A673 (cell line): ENCODE results near the gene NOL11. TPM values are rescaled to one million over a fixed set of nuclear protein-coding genes. Genes with fewer than 3 reads are reported as not detected.

ENCODE experiments used
- BruUV-seq: library from RNA; stranded (reverse); fragments of 400-500 nt; replicated peaks from 2 replicates; lab custom pipeline; 2021; lab: Mats Ljungman, UMichigan
- CTCF ChIA-PET: fragments of 300-600 bp; sonication (Branson Sonifier 250); formaldehyde crosslinking; loops from one replicate; lab custom pipeline; 2022; ENCODE audit warnings: antibody characterized with exemption; lab: Charles Lee
- POLR2A ChIA-PET: fragments of 300-600 bp; sonication (Branson Sonifier 250); formaldehyde crosslinking; loops from one replicate; lab custom pipeline; 2022; ENCODE audit warnings: antibody characterized with exemption; ENCODE audit not compliant: low non-redundant PET; lab: Charles Lee
- DNase-seq: peaks from one replicate; pipeline ENCODE4 v3.0.0-alpha.2; 2015; ENCODE audit warnings: low spot score
- H3K27ac ChIP-seq: fragments of 200-600 bp; sonication (generic); 2 replicates; pipeline ENCODE4 v1.5.1; 2016; ENCODE audit warnings: mixed run types, low read depth, mild to moderate bottlenecking, mixed read lengths, antibody characterized with exemption, low read length; ENCODE audit not compliant: poor library complexity, severe bottlenecking
- H3K27me3 ChIP-seq: fragments of 200-600 bp; sonication (generic); replicated peaks from 2 replicates; pipeline ENCODE4 v1.6.1; 2017; ENCODE audit warnings: mixed run types, low read depth, mild to moderate bottlenecking, mixed read lengths, antibody characterized with exemption, low read length; ENCODE audit not compliant: insufficient read depth, poor library complexity
- H3K36me3 ChIP-seq: fragments of 200-600 bp; sonication (generic); 2 replicates; pipeline ENCODE4 v1.6.1; 2016; ENCODE audit warnings: mixed run types, mild to moderate bottlenecking, mixed read lengths, antibody characterized with exemption, low read length; ENCODE audit not compliant: insufficient read depth, poor library complexity, severe bottlenecking
- H3K4me1 ChIP-seq: fragments of 200-600 bp; sonication (generic); 2 replicates; pipeline ENCODE4 v1.6.1; 2017; ENCODE audit warnings: mixed run types, mild to moderate bottlenecking, mixed read lengths, antibody characterized with exemption, low read length; ENCODE audit not compliant: insufficient read depth, poor library complexity, severe bottlenecking
- H3K4me3 ChIP-seq: fragments of 200-600 bp; sonication (generic); 2 replicates; pipeline ENCODE4 v1.5.1; 2016; ENCODE audit warnings: low read depth, mixed run types, mild to moderate bottlenecking, mixed read lengths, low read length; ENCODE audit not compliant: poor library complexity, severe bottlenecking
- H3K9me3 ChIP-seq: fragments of 200-600 bp; sonication (generic); 2 replicates; pipeline ENCODE4 v1.6.1; 2016; ENCODE audit warnings: mixed run types, low read depth, mild to moderate bottlenecking, mixed read lengths, antibody characterized with exemption, low read length; ENCODE audit not compliant: poor library complexity, severe bottlenecking
- CTCF ChIP-seq: fragments of 300-800, 200-600 bp; sonication (generic); conservative IDR thresholded peaks from 2 replicates; pipeline ENCODE4 v1.5.1; 2017; ENCODE audit warnings: low read depth, mild to moderate bottlenecking, antibody characterized with exemption, low read length, moderate library complexity, mixed read lengths
- EZH2 ChIP-seq: fragments of 200-600 bp; sonication (generic); IDR thresholded peaks from 2 replicates; pipeline ENCODE4 v1.6.1; 2017; ENCODE audit warnings: borderline replicate concordance, low read depth, mild to moderate bottlenecking, mixed read lengths, antibody characterized with exemption, low read length; ENCODE audit not compliant: poor library complexity, severe bottlenecking
- intact Hi-C: fragments of 100-400 bp; cut with micrococcal nuclease; formaldehyde crosslinking; loops from one replicate; pipeline ENCODE4 v1.10.0; 2022; ENCODE audit not compliant: unreplicated experiment
- total RNA-seq: library from RNA; stranded (reverse); gene quantifications from 2 replicates; pipeline ENCODE4 v1.2.3, GENCODE V29; 2021

The NOL11 gene
- total RNA-seq, 1 experiment from 2014 or later: 105 TPM

- H3K4me1 ChIP-seq: no peaks in the 10 kb centered on the region
- ChIA-PET POLR2A (no interaction called here), CTCF (no interaction called here)
- BruUV-seq: no TSS peak
- no peaks in the 10 kb centered on the region for H3K9me3 ChIP-seq
- no peak overlapping the region for H3K27ac ChIP-seq
- no peaks in the 10 kb centered on the region for H3K36me3 ChIP-seq
- H3K27me3 ChIP-seq: no peaks in the 10 kb centered on the region
- no peak overlapping the region for H3K4me3 ChIP-seq
- intact Hi-C loops: no loop called here
- TF ChIP-seq CTCF (no peak), EZH2 (no peak)
- DNase-seq: no peak
These were observed 41.8 kb downstream of the NOL11 start for GRCh38 chr17:67759355-67760171.

- Histone ChIP-seq H3K27ac (no peak overlapping the region), H3K27me3 (no peaks in the 10 kb centered on the region), H3K4me1 (no peaks in the 10 kb centered on the region), H3K4me3 (no peak overlapping the region), H3K36me3 (no peaks in the 10 kb centered on the region), H3K9me3 (no peaks in the 10 kb centered on the region)
- TF ChIP-seq CTCF (no peak), EZH2 (no peak)
- DNase-seq: no peak
- POLR2A ChIA-PET: no interaction called here
- intact Hi-C loops: no loop called here
- BruUV-seq: no TSS peak
- CTCF ChIA-PET: no interaction called here
These were observed 47.9 kb downstream of the NOL11 start for GRCh38 chr17:67765623-67766022.

GRCh38 chr17:67769231-67769630 is 51.5 kb downstream of the NOL11 start:
- H3K36me3 ChIP-seq: no peaks in the 10 kb centered on the region
- CTCF ChIA-PET: interaction anchor here (0.6 kb wide), 1 partner anchor 94 kb away, joined by 6 read pairs; no protein-coding TSS in a partner anchor
- no TSS peak for BruUV-seq
- POLR2A ChIA-PET: no interaction called here
- TF ChIP-seq EZH2: no peak
- no peak for TF ChIP-seq CTCF
- DNase-seq: no peak
- no peaks in the 10 kb centered on the region for H3K27me3 ChIP-seq
- intact Hi-C loops: no loop called here
- H3K9me3 ChIP-seq: no peaks in the 10 kb centered on the region
- no peak overlapping the region for H3K4me3 ChIP-seq
- H3K27ac ChIP-seq: no peak overlapping the region
- H3K4me1 ChIP-seq: no peaks in the 10 kb centered on the region
